H1 (cell line): ENCODE measurements around the gene P2RY8. TPM values are rescaled to one million over a fixed set of nuclear protein-coding genes. Genes with fewer than 3 reads are reported as not detected.

Source experiments
- CTCF ChIA-PET: fragments of 300-600 bp; sonication (Branson Sonifier 250); formaldehyde crosslinking; loops from one replicate; lab custom pipeline; 2021; ENCODE audit not compliant: partially characterized antibody; lab: Charles Lee
- POLR2A ChIA-PET: fragments of 300-600 bp; sonication (Branson Sonifier 250); formaldehyde crosslinking; loops from one replicate; lab custom pipeline; 2021; ENCODE audit warnings: inconsistent platforms; ENCODE audit not compliant: partially characterized antibody; lab: Charles Lee
- DNase-seq, 2 experiments: peaks; one replicate each; pipeline versions ENCODE4 v3.0.0 to v3.0.0-alpha.2; 2010 to 2022; ENCODE audit warnings: low spot score in 2 of 2, low read depth in 1 of 2, mixed read lengths in 1 of 2
- FAIRE-seq: peaks from 2 replicates; lab custom pipeline; 2011; peaks lifted over from hg19 to GRCh38; lab: Jason Lieb, UNC
- H2AFZ ChIP-seq: 2 replicates; pipeline ENCODE4 v1.8.1; 2012; ENCODE audit warnings: low read length, inconsistent platforms
- H2AK5ac ChIP-seq: 2 replicates; pipeline ENCODE4 v1.6.1; 2013; ENCODE audit warnings: low read depth, low read length
- H2BK120ac ChIP-seq: replicated peaks from 2 replicates; pipeline ENCODE3; 2013; ENCODE audit warnings: low read depth, low read length, inconsistent platforms
- H2BK12ac ChIP-seq: 2 replicates; pipeline ENCODE4 v1.6.1; 2013; ENCODE audit warnings: low read depth, low read length
- H2BK15ac ChIP-seq: 2 replicates; pipeline ENCODE4 v1.6.1; 2013; ENCODE audit warnings: low read length
- H2BK20ac ChIP-seq: 2 replicates; pipeline ENCODE4 v1.6.1; 2013; ENCODE audit warnings: low read length
- H2BK5ac ChIP-seq: 2 replicates; pipeline ENCODE4 v1.6.1; 2013; ENCODE audit warnings: low read depth, low read length
- H3K14ac ChIP-seq: 2 replicates; pipeline ENCODE4 v1.6.1; 2013; ENCODE audit warnings: inconsistent platforms; ENCODE audit not compliant: insufficient read length
- H3K18ac ChIP-seq: 2 replicates; pipeline ENCODE4 v1.6.1; 2013; ENCODE audit warnings: low read length; ENCODE audit errors: extremely low read depth
- H3K23ac ChIP-seq: 2 replicates; pipeline ENCODE4 v1.6.1; 2013; ENCODE audit warnings: inconsistent platforms; ENCODE audit not compliant: insufficient read length
- H3K23me2 ChIP-seq: 2 replicates; pipeline ENCODE4 v1.6.1; 2013; ENCODE audit warnings: low read depth, low read length
- H3K27ac ChIP-seq: 2 replicates; pipeline ENCODE4 v1.6.1; 2011; ENCODE audit warnings: low read depth, low read length, inconsistent platforms
- H3K27me3 ChIP-seq, 4 experiments: replicated peaks in 1 of 4; 1 replicate in 1 of 4; 2 replicates in 3 of 4; pipeline versions ENCODE4 v1.6.1 to v1.8.1; 2011 to 2013; ENCODE audit warnings: low read length in 3 of 4, mild to moderate bottlenecking in 3 of 4, inconsistent platforms in 2 of 4, mixed read lengths in 2 of 4, moderate library complexity in 1 of 4; ENCODE audit not compliant: control insufficient read depth in 3 of 4, insufficient read depth in 3 of 4; ENCODE audit errors: extremely low read depth in 1 of 4
- H3K36me3 ChIP-seq, 4 experiments: 2 replicates each; pipeline versions ENCODE4 v1.6.1 to v1.8.1; 2011 to 2013; ENCODE audit warnings: mild to moderate bottlenecking in 4 of 4, low read length in 3 of 4, moderate library complexity in 2 of 4, control low read depth in 1 of 4, inconsistent platforms in 1 of 4; ENCODE audit not compliant: insufficient read depth in 4 of 4, control insufficient read depth in 2 of 4
- H3K4ac ChIP-seq: replicated peaks from 2 replicates; pipeline ENCODE3; 2013; ENCODE audit warnings: low read length, low read depth, mixed read lengths, inconsistent platforms; ENCODE audit not compliant: insufficient read length
- H3K4me1 ChIP-seq, 4 experiments: replicated peaks in 1 of 4; 1 replicate in 1 of 4; 2 replicates in 3 of 4; pipeline versions ENCODE4 v1.6.1 to v1.8.1; 2011 to 2013; ENCODE audit warnings: low read length in 3 of 4, inconsistent platforms in 2 of 4, mixed read lengths in 1 of 4; ENCODE audit not compliant: insufficient read depth in 4 of 4, control insufficient read depth in 3 of 4
- H3K4me2 ChIP-seq, 2 experiments: 2 replicates each; pipeline versions ENCODE4 v1.6.1 to v1.8.1; 2011 to 2013; ENCODE audit warnings: low read depth in 2 of 2, low read length in 2 of 2, control low read depth in 1 of 2, inconsistent platforms in 1 of 2, mild to moderate bottlenecking in 1 of 2; ENCODE audit not compliant: insufficient read depth in 1 of 2
- H3K4me3 ChIP-seq, 4 experiments: fragments of 200-600, 300-600 bp in 1 of 4; sonication (generic), shearing (Covaris generic), sonication (Bioruptor Twin) in 1 of 4; 2 replicates each; pipeline versions ENCODE4 v1.5.1 to v1.8.1; 2011 to 2016; ENCODE audit warnings: low read length in 4 of 4, low read depth in 3 of 4, control low read depth in 2 of 4, inconsistent platforms in 2 of 4, mild to moderate bottlenecking in 2 of 4, mixed read lengths in 1 of 4, moderate library complexity in 1 of 4; ENCODE audit not compliant: insufficient read depth in 2 of 4; ENCODE audit errors: extremely low read depth in 1 of 4
- H3K56ac ChIP-seq: replicated peaks from 2 replicates; pipeline ENCODE3; 2013; ENCODE audit warnings: low read depth, mild to moderate bottlenecking, mixed read lengths, low read length, inconsistent platforms; ENCODE audit not compliant: insufficient read length
- H3K79me1 ChIP-seq: 2 replicates; pipeline ENCODE4 v1.6.1; 2013; ENCODE audit warnings: low read depth, low read length, control low read depth
- H3K79me2 ChIP-seq, 2 experiments: 2 replicates each; pipeline versions ENCODE4 v1.6.1 to v1.8.1; 2012 to 2013; ENCODE audit warnings: low read length in 2 of 2, mild to moderate bottlenecking in 2 of 2, inconsistent platforms in 1 of 2; ENCODE audit not compliant: insufficient read depth in 2 of 2, control insufficient read depth in 1 of 2
- H3K9ac ChIP-seq, 4 experiments: replicated peaks in 1 of 4; 1 replicate in 1 of 4; 2 replicates in 3 of 4; pipeline versions ENCODE4 v1.6.1 to v1.8.1; 2011 to 2013; ENCODE audit warnings: low read depth in 3 of 4, low read length in 3 of 4, control low read depth in 2 of 4, mild to moderate bottlenecking in 2 of 4, moderate library complexity in 2 of 4, inconsistent platforms in 1 of 4; ENCODE audit errors: extremely low read depth in 1 of 4
- H3K9me3 ChIP-seq, 2 experiments: 2 replicates each; pipeline versions ENCODE4 v1.6.1 to v1.8.1; 2012 to 2013; ENCODE audit warnings: mild to moderate bottlenecking in 2 of 2, moderate library complexity in 2 of 2, control low read depth in 1 of 2, inconsistent platforms in 1 of 2, low read depth in 1 of 2, low read length in 1 of 2, mixed read lengths in 1 of 2; ENCODE audit not compliant: insufficient read depth in 2 of 2
- H4K20me1 ChIP-seq, 2 experiments: replicated peaks in 1 of 2; 2 replicates each; pipeline versions ENCODE3 to v1.8.1; 2011 to 2013; ENCODE audit warnings: inconsistent platforms in 2 of 2, low read length in 2 of 2, mild to moderate bottlenecking in 1 of 2; ENCODE audit not compliant: insufficient read depth in 2 of 2, control insufficient read depth in 1 of 2
- H4K5ac ChIP-seq: 2 replicates; pipeline ENCODE4 v1.6.1; 2013; ENCODE audit warnings: low read length, low read depth, mixed read lengths, inconsistent platforms; ENCODE audit not compliant: insufficient read length
- H4K8ac ChIP-seq: 2 replicates; pipeline ENCODE4 v1.8.0; 2013; ENCODE audit warnings: mild to moderate bottlenecking, moderate library complexity, low read length, inconsistent platforms; ENCODE audit not compliant: insufficient read depth; ENCODE audit errors: extremely low read depth
- H4K91ac ChIP-seq: replicated peaks from 2 replicates; pipeline ENCODE3; 2013; ENCODE audit warnings: low read length, mixed read lengths, inconsistent platforms; ENCODE audit not compliant: insufficient read length
- RBBP5 ChIP-seq: IDR thresholded peaks from 2 replicates; pipeline ENCODE4 v1.7.1; 2012; ENCODE audit warnings: low read depth, mild to moderate bottlenecking, inconsistent platforms, low read length, moderate library complexity, borderline replicate concordance
- WGBS, 2 experiments: shearing (Covaris generic) in 1 of 2; methylation state at CpG; one replicate each; pipeline versions ENCODE4 v1.1.6 to v1.1.7; 2013 to 2015; ENCODE audit warnings: low lambda C conversion rate in 2 of 2, mixed read lengths in 2 of 2, inconsistent platforms in 1 of 2, low coverage in 1 of 2, missing lambda C conversion rate in 1 of 2; ENCODE audit not compliant: insufficient replicate concordance in 2 of 2, insufficient coverage in 1 of 2, insufficient read length in 1 of 2; ENCODE audit errors: extremely low coverage in 1 of 2, missing lambda C conversion rate in 1 of 2; 5-methylcytosine and 5-hydroxymethylcytosine counted together
- polyA plus RNA-seq, 7 experiments: library from polyadenylated mRNA; depleted of rRNA in 3 of 7; stranded (reverse) in 5 of 7; unstranded in 2 of 7; fragments of >200 nt in 5 of 7; fragments of 200-250 nt in 2 of 7; gene quantifications; 1 replicate in 5 of 7; 2 replicates in 1 of 7; 4 replicates in 1 of 7; pipeline versions ENCODE4 v1.2.1 to v1.2.3, GENCODE V29; 2011 to 2013; ENCODE audit warnings: missing spikeins in 2 of 7, mixed read lengths in 2 of 7
- total RNA-seq: library from RNA; stranded (reverse); fragmentation: NEBNext Ultra II Directional; extraction: Animal tissue kit (Norgen Biotek cat#: 25700); gene quantifications from 2 replicates; pipeline ENCODE4 v1.2.1, GENCODE V29; 2021

Gene P2RY8
- total and polyA plus RNA-seq, 2 of the 8 experiments (the other 6 are each of a cell fraction or from before 2014, with no cell fraction given) = 0.09 to 0.15 TPM

DNA sequence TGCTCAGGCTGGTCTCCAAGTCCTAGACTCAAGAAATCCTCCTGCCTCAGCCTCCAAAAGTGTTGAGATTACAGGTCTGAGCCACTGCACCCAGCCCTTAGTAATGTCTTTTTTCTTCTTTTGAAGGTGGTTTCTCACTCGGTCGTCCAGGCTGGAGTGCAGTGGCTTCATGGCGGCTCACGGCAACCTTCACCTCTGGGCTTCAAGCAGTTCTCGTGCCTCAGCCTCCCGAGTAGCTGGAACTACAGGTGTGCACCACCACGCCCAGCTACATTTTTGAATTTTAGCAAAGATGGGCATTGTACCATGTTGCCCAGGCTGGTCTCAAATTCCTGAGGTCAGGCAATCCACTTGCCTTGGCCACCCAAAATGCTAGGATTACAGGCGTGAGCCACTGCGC lies 52.0 kb downstream of the P2RY8 start:
- H3K23ac ChIP-seq = no peak overlapping the region
- H3K56ac ChIP-seq = no peak overlapping the region
- H3K4me3 ChIP-seq = no peak overlapping the region
- no peak overlapping the region for H4K5ac ChIP-seq
- WGBS, 2 experiments = 89% methylated on average over 9 of the region's 9 CpGs; no CpG with 5 or more reads in 1 of the 2 experiments
- H3K9ac ChIP-seq = no peak overlapping the region
- no peak overlapping the region for H2BK15ac ChIP-seq
- H3K27ac ChIP-seq = no peak overlapping the region
- H3K4me1 ChIP-seq = peaks cover 4 to 11% (median 5%) of the 10 kb centered on the region in 4 experiments; a peak in 5 of 7 replicates
- H2BK120ac ChIP-seq = no peak overlapping the region
- H4K91ac ChIP-seq = no peak overlapping the region
- H2AK5ac ChIP-seq = no peak overlapping the region
- no peak for TF ChIP-seq RBBP5
- no peaks in the 10 kb centered on the region for H3K36me3 ChIP-seq
- DNase-seq = no peak
- no peak overlapping the region for H3K14ac ChIP-seq
- no peak overlapping the region for H3K4ac ChIP-seq
- no peaks in the 10 kb centered on the region for H3K79me2 ChIP-seq
- no peak overlapping the region for H2BK12ac ChIP-seq
- H2AFZ ChIP-seq = no peak overlapping the region
- no peak for FAIRE-seq
- H2BK5ac ChIP-seq = no peak overlapping the region
- H3K79me1 ChIP-seq = no peaks in the 10 kb centered on the region
- H2BK20ac ChIP-seq = no peak overlapping the region
- H4K20me1 ChIP-seq = no peaks in the 10 kb centered on the region
- peaks cover 0 to 5% of the 10 kb centered on the region in 2 experiments; a peak in 2 of 4 replicates for H3K9me3 ChIP-seq
- H3K4me2 ChIP-seq = no peak overlapping the region
- CTCF ChIA-PET = no interaction called here
- H3K27me3 ChIP-seq = no peaks in the 10 kb centered on the region
- H4K8ac ChIP-seq = no peak overlapping the region; the same call in 1 of the 2 replicates
- H3K23me2 ChIP-seq = no peaks in the 10 kb centered on the region; the same call in 1 of the 2 replicates
- POLR2A ChIA-PET = no interaction called here
- no peak overlapping the region for H3K18ac ChIP-seq
